Stomach (tissue), 9 donors: Measurements from ENCODE around the gene FOXN3. TPM values are rescaled to one million over a fixed set of nuclear protein-coding genes. Genes with fewer than 3 reads are reported as not detected.

Source experiments
- DNase-seq, 2 donors: peaks; one replicate each; pipeline versions ENCODE4 v3.0.0 to v3.0.0-alpha.2; 2013 to 2019
- H3K27ac ChIP-seq, 5 donors: fragments of 200-600 bp in 4 of 5; sonication (generic) in 4 of 5; one replicate each; pipeline ENCODE4 v1.5.1; 2013 to 2019; ENCODE audit warnings: mild to moderate bottlenecking in 1 of 5, moderate library complexity in 1 of 5
- H3K27me3 ChIP-seq, 3 donors: fragments of 200-600 bp; sonication (generic); one replicate each; pipeline ENCODE4 v1.5.1; 2017 to 2019; ENCODE audit warnings: mixed run types in 1 of 3
- H3K36me3 ChIP-seq, 4 donors: fragments of 200-600 bp; sonication (generic); 1 replicate in 3 of 4; 2 replicates in 1 of 4; pipeline ENCODE4 v1.5.1; 2016 to 2019
- H3K4me1 ChIP-seq, 4 donors: fragments of 200-600 bp; sonication (generic); one replicate each; pipeline ENCODE4 v1.5.1; 2016 to 2019
- H3K4me3 ChIP-seq, 4 donors: fragments of 200-600 bp; sonication (generic) in 3 of 4; one replicate each; pipeline ENCODE4 v1.5.1; 2016 to 2019; ENCODE audit warnings: mild to moderate bottlenecking in 1 of 4
- H3K9me3 ChIP-seq, 4 donors: fragments of 200-600 bp; sonication (generic); one replicate each; pipeline ENCODE4 v1.5.1; 2016 to 2019
- EP300 ChIP-seq: sonication (generic); formaldehyde crosslinking; IDR thresholded peaks from one replicate; pipeline ENCODE4 v1.6.1; 2017; ENCODE audit warnings: antibody characterized with exemption
- POLR2A ChIP-seq, 4 donors: fragments of 450-650 bp; IDR thresholded peaks; one replicate each; pipeline ENCODE4 v1.6.1; 2016; ENCODE audit warnings: antibody characterized with exemption in 4 of 4, control low read depth in 2 of 4, mild to moderate bottlenecking in 1 of 4, moderate library complexity in 1 of 4
- POLR2AphosphoS5 ChIP-seq, 3 donors: sonication (generic); formaldehyde crosslinking; IDR thresholded peaks; one replicate each; pipeline ENCODE4 v1.6.1; 2016; ENCODE audit warnings: antibody characterized with exemption in 3 of 3
- WGBS, 5 donors: extraction: QIAGEN DNeasy Blood & Tissue Kit in 3 of 5; methylation state at CpG; one replicate each; pipeline versions ENCODE4 v1.1.5 to v1.1.7; 2013 to 2018; 5-methylcytosine and 5-hydroxymethylcytosine counted together
- intact Hi-C: fragments of 100-400 bp; cut with DNase I; formaldehyde crosslinking; loops from one replicate; pipeline ENCODE4 v1.15.1; 2023; ENCODE audit warnings: low total_unique reads
- polyA plus RNA-seq, 3 donors: library from polyadenylated mRNA; stranded (reverse); fragments of 200-250 nt; gene quantifications; one replicate each; pipeline ENCODE4 v1.2.3, GENCODE V29; 2013
- total RNA-seq, 5 donors: library from RNA; depleted of rRNA; stranded (reverse); fragments of >200 nt; gene quantifications; one replicate each; pipeline versions ENCODE4 v1.1.0 to v1.2.3, GENCODE V29; 2014 to 2016
- TF ChIP-seq, protein P1 (sequence below), 7 experiments: fragments of 450-650 bp in 4 of 7; fragments of 200-600 bp in 3 of 7; sonication (generic) in 3 of 7; IDR thresholded peaks; one replicate each; pipeline ENCODE4 v1.5.1; 2016 to 2019; ENCODE audit warnings: antibody characterized with exemption in 7 of 7, control low read depth in 2 of 7, mild to moderate bottlenecking in 1 of 7
- donor health status: healthy with polysubstance abuse.
- donor health status: Bipolar disorder and iron deficiency.
- donor health status: healthy.

Gene FOXN3
- total and polyA plus RNA-seq, 8 donors, result 12.5 to 126 (median 56.6) TPM

DNA sequence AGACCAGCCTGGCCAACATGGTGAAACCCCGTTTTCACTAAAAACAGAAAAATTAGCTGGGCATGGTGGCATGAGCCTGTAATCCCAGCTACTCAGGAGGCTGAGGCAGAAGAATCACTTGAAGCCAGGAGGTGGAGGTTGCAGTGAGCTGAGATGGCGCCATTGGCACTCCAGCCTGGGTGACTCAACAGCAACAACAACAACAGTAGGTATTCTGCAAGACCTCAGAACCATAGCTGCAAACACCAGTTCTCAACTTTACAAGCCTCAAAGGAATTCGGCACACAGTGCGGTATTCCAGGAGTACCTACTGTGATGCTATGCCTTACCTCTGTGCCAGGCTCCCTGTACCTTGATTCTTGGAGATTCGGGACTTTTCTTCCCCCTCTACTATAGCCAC lies 15.8 kb downstream of the FOXN3 start:
- DNase-seq, result no peak
- intact Hi-C loops, result no loop called here
- Histone ChIP-seq H3K4me3 (no peak overlapping the region), H3K27me3 (no peaks in the 10 kb centered on the region), H3K36me3 (peaks cover 0 to 25% (median 12%) of the 10 kb centered on the region in 4 donors), H3K27ac (no peak overlapping the region), H3K4me1 (peaks cover 9 to 54% (median 29%) of the 10 kb centered on the region in 4 donors), H3K9me3 (no peaks in the 10 kb centered on the region)
- TF ChIP-seq EP300, result no peak
- TF ChIP-seq, protein P1, sequence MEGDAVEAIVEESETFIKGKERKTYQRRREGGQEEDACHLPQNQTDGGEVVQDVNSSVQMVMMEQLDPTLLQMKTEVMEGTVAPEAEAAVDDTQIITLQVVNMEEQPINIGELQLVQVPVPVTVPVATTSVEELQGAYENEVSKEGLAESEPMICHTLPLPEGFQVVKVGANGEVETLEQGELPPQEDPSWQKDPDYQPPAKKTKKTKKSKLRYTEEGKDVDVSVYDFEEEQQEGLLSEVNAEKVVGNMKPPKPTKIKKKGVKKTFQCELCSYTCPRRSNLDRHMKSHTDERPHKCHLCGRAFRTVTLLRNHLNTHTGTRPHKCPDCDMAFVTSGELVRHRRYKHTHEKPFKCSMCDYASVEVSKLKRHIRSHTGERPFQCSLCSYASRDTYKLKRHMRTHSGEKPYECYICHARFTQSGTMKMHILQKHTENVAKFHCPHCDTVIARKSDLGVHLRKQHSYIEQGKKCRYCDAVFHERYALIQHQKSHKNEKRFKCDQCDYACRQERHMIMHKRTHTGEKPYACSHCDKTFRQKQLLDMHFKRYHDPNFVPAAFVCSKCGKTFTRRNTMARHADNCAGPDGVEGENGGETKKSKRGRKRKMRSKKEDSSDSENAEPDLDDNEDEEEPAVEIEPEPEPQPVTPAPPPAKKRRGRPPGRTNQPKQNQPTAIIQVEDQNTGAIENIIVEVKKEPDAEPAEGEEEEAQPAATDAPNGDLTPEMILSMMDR (IDR thresholded peaks at IDR 0.05), result no peak
- no peak for TF ChIP-seq POLR2AphosphoS5 (IDR thresholded peaks at IDR 0.05)
- TF ChIP-seq POLR2A (IDR thresholded peaks at IDR 0.05), result no peak
- WGBS, 5 donors, result 91 to 100% (median 96%) methylated on average over 5 of the region's 5 CpGs

DNA sequence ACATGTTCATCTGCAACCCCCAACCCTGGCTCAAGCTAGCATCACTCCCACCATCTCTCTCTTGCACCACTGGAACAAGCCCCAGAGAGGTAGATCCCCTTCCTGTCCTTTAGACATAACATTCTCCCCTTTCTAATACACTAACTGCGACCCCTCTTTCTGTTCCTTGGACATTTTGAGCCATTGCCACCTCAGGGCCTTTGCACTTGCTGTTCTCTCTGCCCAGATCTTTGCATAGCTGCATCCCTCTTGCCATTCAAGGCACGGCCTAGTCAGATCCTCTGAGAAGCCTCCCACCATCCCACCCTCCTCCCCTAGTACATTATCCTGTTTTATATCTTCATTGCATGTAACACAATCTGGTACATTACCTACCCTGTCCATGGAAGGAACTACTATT lies 16.5 kb downstream of the FOXN3 start:
- Histone ChIP-seq H3K9me3 (no peaks in the 10 kb centered on the region), H3K27me3 (no peaks in the 10 kb centered on the region), H3K4me1 (peaks cover 9 to 55% (median 30%) of the 10 kb centered on the region in 4 donors), H3K4me3 (no peak overlapping the region), H3K36me3 (peaks cover 0 to 18% (median 8%) of the 10 kb centered on the region in 4 donors), H3K27ac (no peak overlapping the region)
- DNase-seq, result no peak
- 95 to 100% (median 97%) methylated on average over 2 of the region's 2 CpGs for WGBS, 5 donors
- TF ChIP-seq EP300 (no peak), POLR2AphosphoS5 (IDR thresholded peaks at IDR 0.05) (no peak), POLR2A (IDR thresholded peaks at IDR 0.05) (no peak)
- TF ChIP-seq, protein P1 (IDR thresholded peaks at IDR 0.05), result no peak
- intact Hi-C loops, result no loop called here

DNA sequence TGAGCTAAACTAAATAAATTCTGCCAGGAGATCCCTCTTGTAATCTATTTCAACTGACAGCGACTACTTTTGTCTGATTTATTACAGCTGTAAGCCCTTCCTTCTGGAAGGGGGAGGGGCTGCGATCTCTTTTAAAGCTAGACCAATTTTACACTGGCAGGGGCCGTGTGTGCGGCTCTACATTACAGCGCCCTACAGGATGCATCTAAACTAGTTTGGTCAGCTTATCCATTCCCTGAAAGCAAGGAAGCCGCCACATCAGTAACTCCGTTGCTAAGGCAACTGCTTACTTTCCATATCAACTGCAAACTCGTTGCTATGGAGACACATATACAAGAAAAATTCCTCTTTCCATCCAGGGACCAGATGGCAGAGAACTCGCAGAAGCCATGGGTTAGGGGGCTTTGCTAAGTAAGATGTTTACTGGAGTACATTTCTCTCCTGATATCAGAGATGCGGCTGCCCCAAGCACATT lies 17.4 kb downstream of the FOXN3 start:
- Histone ChIP-seq H3K4me1 (peaks cover 9 to 57% (median 35%) of the 10 kb centered on the region in 4 donors), H3K36me3 (peaks cover 0 to 9% (median under 1%) of the 10 kb centered on the region in 4 donors), H3K4me3 (no peak overlapping the region), H3K9me3 (no peaks in the 10 kb centered on the region), H3K27ac (peak overlapping the region in 2 of 5 donors; percentile 14 to 16), H3K27me3 (no peaks in the 10 kb centered on the region)
- 21 to 30% (median 25%) methylated on average over 10 of the region's 10 CpGs for WGBS, 5 donors
- intact Hi-C loops, result no loop called here
- TF ChIP-seq POLR2AphosphoS5 (IDR thresholded peaks at IDR 0.05) (no peak), EP300 (no peak)
- DNase-seq, result peak in 1 of 2 donors; percentile 93

DNA sequence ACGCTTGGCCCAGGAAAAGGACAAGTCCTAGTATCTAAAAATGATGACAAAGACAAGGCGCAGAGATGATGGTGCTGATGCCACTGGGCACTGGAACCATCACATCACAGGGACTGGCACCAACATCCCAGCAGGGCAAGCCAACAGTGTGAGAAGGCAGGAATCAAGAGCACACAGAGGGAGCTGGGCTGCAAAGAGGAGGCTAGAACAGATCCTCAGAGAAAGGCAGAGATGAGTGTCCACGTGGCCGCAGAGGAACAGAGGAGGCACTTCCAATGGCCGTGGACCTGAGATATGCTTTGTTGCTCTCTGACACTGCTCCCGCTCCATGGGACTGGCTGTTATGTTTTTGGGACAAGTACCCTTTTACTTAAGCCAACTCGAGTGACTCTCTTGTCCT lies 17.9 kb downstream of the FOXN3 start:
- intact Hi-C loops, result no loop called here
- WGBS, 5 donors, result 57 to 79% (median 76%) methylated on average over 7 of the region's 7 CpGs
- Histone ChIP-seq H3K27ac (peak overlapping the region in 2 of 5 donors; percentile 14 to 16), H3K4me1 (peaks cover 9 to 57% (median 35%) of the 10 kb centered on the region in 4 donors), H3K9me3 (no peaks in the 10 kb centered on the region), H3K27me3 (no peaks in the 10 kb centered on the region), H3K4me3 (no peak overlapping the region), H3K36me3 (peaks cover 0 to 4% (median 0%) of the 10 kb centered on the region in 4 donors)
- no peak for DNase-seq
- TF ChIP-seq POLR2A (IDR thresholded peaks at IDR 0.05), result no peak
- TF ChIP-seq POLR2AphosphoS5 (IDR thresholded peaks at IDR 0.05), result no peak
- no peak for TF ChIP-seq EP300
- TF ChIP-seq, protein P1 (IDR thresholded peaks at IDR 0.05), result no peak

DNA sequence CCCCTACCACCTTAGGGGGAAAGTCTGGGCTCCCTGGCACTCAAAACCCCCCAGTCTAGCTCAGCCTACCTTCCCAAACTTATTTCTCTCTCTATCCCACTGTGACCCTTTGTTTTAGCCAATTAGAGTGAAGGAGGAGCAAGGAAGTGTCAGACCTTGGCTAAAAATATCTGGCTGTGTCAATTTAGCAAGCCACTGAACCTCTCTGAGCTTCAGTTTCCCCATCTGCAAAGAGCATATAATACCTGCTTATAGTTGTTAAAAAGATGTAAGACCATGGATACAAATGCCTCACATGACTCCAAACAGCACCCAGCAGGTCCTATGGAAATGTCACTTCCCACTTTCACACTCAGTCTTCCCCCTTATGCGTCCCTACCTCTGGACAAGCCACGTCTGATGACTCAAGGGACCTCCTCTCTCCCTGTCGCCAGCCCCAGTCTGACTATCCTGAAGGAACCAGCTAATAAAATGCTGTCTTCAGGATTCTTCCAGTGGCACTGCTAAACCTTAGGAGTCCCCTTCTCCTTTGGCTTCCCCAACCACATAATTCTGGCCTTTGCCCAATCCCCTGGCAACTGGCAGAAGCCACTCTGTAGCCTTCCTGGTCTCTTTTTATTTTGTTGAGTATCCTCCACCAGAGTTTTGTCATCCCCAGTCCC lies 19.3 kb downstream of the FOXN3 start:
- Histone ChIP-seq H3K4me1 (peaks cover 9 to 60% (median 35%) of the 10 kb centered on the region in 4 donors), H3K4me3 (no peak overlapping the region), H3K27ac (no peak overlapping the region), H3K27me3 (no peaks in the 10 kb centered on the region), H3K36me3 (no peaks in the 10 kb centered on the region), H3K9me3 (no peaks in the 10 kb centered on the region)
- DNase-seq, result no peak
- 80 to 94% (median 92%) methylated on average over 3 of the region's 3 CpGs for WGBS, 5 donors
- TF ChIP-seq POLR2A (IDR thresholded peaks at IDR 0.05), result no peak
- TF ChIP-seq POLR2AphosphoS5 (IDR thresholded peaks at IDR 0.05), result no peak
- TF ChIP-seq, protein P1 (IDR thresholded peaks at IDR 0.05), result no peak
- intact Hi-C loops, result no loop called here
